Ishikawa (cell line): Measurements from ENCODE around the gene KHDC4.

ENCODE experiments used
- CEBPB ChIP-seq: IDR thresholded peaks from 2 replicates; pipeline ENCODE4 v1.6.1; 2012
- CREB1 ChIP-seq: IDR thresholded peaks from 2 replicates; pipeline ENCODE4 v1.6.1; 2012; ENCODE audit warnings: low read depth
- EGR1 ChIP-seq: IDR thresholded peaks from 2 replicates; pipeline ENCODE4 v1.6.1; 2012
- EP300 ChIP-seq: IDR thresholded peaks from 2 replicates; pipeline ENCODE4 v1.6.1; 2012; ENCODE audit warnings: borderline replicate concordance
- FOXM1 ChIP-seq: IDR thresholded peaks from 2 replicates; pipeline ENCODE4 v1.6.1; 2012; ENCODE audit warnings: low read depth, borderline replicate concordance
- NFIC ChIP-seq: IDR thresholded peaks from 2 replicates; pipeline ENCODE4 v1.6.1; 2012
- RAD21 ChIP-seq: IDR thresholded peaks from 2 replicates; pipeline ENCODE4 v1.6.1; 2012; ENCODE audit warnings: low read depth
- TAF1 ChIP-seq: IDR thresholded peaks from 2 replicates; pipeline ENCODE4 v1.6.1; 2012; ENCODE audit warnings: low read depth, mild to moderate bottlenecking
- TCF12 ChIP-seq: IDR thresholded peaks from 2 replicates; pipeline ENCODE4 v1.6.1; 2012; ENCODE audit warnings: low read depth
- TEAD4 ChIP-seq: IDR thresholded peaks from 2 replicates; pipeline ENCODE4 v1.6.1; 2012
- YY1 ChIP-seq: IDR thresholded peaks from 2 replicates; pipeline ENCODE4 v1.6.1; 2012; ENCODE audit warnings: low read depth
- ZBTB7A ChIP-seq: IDR thresholded peaks from 2 replicates; pipeline ENCODE4 v1.6.1; 2012; ENCODE audit warnings: low read depth
- TF ChIP-seq, protein P1 (sequence below): IDR thresholded peaks from 2 replicates; pipeline ENCODE4 v1.6.1; 2012
- TF ChIP-seq, protein P2 (sequence below): IDR thresholded peaks from 2 replicates; pipeline ENCODE4 v1.6.1; 2012
- TF ChIP-seq, protein P3 (sequence below): IDR thresholded peaks from 2 replicates; pipeline ENCODE4 v1.6.1; 2012; ENCODE audit warnings: low read depth, mild to moderate bottlenecking

KHDC4 gene

DNA sequence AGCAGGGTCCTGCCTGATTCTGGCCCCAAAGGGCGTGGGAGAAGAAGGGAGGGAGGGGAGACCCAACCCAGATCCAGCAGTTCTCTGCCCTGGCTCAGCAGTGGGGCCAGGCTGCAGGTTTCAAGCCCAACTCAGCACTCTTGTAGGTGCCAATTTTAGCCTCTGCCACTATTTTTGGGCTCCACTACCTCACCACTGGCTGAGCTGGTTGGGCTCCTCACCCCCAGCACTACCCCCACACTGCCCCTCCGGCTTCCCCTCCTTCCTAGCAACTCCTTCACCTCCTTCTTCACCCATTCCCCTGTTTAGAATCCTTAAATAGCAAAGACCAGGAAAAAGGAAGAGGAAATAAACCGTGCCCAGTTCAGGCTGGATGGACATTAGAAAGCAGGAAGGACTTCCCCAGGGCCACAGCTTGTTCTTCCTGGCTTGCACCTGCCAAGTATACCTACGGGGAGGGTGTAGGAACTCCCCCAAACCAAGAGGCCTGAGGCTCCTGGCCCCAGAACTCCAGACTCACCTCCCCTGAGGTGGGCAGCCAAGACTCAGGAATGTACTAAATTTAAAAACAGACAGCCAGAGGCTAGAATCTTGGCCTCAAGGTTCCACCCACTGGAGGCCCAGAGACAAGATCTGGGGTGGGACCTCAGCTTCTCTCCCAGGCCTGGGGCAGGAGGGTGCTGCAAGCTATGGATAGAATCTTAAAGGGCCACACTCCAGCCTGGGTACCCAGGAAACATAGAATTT is 45.6 kb upstream of the KHDC4 start:
- TF ChIP-seq TCF12 = no peak
- no peak for TF ChIP-seq CEBPB
- TF ChIP-seq NFIC = no peak
- no peak for TF ChIP-seq EGR1
- TF ChIP-seq, protein P1, sequence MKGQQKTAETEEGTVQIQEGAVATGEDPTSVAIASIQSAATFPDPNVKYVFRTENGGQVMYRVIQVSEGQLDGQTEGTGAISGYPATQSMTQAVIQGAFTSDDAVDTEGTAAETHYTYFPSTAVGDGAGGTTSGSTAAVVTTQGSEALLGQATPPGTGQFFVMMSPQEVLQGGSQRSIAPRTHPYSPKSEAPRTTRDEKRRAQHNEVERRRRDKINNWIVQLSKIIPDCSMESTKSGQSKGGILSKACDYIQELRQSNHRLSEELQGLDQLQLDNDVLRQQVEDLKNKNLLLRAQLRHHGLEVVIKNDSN = no peak
- TF ChIP-seq EP300 = no peak
- TF ChIP-seq, protein P2, sequence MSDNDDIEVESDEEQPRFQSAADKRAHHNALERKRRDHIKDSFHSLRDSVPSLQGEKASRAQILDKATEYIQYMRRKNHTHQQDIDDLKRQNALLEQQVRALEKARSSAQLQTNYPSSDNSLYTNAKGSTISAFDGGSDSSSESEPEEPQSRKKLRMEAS = no peak
- TF ChIP-seq, protein P3, sequence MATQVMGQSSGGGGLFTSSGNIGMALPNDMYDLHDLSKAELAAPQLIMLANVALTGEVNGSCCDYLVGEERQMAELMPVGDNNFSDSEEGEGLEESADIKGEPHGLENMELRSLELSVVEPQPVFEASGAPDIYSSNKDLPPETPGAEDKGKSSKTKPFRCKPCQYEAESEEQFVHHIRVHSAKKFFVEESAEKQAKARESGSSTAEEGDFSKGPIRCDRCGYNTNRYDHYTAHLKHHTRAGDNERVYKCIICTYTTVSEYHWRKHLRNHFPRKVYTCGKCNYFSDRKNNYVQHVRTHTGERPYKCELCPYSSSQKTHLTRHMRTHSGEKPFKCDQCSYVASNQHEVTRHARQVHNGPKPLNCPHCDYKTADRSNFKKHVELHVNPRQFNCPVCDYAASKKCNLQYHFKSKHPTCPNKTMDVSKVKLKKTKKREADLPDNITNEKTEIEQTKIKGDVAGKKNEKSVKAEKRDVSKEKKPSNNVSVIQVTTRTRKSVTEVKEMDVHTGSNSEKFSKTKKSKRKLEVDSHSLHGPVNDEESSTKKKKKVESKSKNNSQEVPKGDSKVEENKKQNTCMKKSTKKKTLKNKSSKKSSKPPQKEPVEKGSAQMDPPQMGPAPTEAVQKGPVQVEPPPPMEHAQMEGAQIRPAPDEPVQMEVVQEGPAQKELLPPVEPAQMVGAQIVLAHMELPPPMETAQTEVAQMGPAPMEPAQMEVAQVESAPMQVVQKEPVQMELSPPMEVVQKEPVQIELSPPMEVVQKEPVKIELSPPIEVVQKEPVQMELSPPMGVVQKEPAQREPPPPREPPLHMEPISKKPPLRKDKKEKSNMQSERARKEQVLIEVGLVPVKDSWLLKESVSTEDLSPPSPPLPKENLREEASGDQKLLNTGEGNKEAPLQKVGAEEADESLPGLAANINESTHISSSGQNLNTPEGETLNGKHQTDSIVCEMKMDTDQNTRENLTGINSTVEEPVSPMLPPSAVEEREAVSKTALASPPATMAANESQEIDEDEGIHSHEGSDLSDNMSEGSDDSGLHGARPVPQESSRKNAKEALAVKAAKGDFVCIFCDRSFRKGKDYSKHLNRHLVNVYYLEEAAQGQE = no peak
- TF ChIP-seq CREB1 = no peak
- no peak for TF ChIP-seq TAF1
- no peak for TF ChIP-seq FOXM1
- TF ChIP-seq YY1 = no peak
- TF ChIP-seq TEAD4 = no peak
- no peak for TF ChIP-seq ZBTB7A
- TF ChIP-seq RAD21 = no peak

DNA sequence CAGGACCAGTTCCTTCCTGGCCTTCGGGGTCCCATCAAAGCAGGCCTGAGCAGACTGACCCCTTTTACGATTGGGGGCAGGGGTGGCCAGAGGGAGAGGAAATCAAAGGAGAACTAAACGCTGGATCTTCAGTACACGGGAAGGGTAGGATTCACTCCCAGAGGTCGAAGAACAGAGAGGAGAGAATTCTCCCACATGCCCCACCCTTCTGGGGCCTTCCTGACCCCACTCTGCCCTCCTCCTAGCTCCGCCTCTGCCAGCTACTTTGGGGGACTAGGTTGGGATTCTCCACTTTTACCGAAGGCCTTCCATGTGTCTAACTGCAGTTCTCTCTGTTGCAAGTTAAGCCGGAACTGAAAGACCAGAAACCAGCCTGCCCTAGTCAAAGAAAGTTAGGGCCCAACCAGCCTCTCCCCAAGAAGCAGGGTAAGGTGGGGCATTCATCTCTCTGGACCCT is 44.8 kb upstream of the KHDC4 start:
- TF ChIP-seq EP300 = 0 out of 2 replicates have a peak, but pooled peaks have one; percentile 4
- TF ChIP-seq, protein P2 = no peak

DNA sequence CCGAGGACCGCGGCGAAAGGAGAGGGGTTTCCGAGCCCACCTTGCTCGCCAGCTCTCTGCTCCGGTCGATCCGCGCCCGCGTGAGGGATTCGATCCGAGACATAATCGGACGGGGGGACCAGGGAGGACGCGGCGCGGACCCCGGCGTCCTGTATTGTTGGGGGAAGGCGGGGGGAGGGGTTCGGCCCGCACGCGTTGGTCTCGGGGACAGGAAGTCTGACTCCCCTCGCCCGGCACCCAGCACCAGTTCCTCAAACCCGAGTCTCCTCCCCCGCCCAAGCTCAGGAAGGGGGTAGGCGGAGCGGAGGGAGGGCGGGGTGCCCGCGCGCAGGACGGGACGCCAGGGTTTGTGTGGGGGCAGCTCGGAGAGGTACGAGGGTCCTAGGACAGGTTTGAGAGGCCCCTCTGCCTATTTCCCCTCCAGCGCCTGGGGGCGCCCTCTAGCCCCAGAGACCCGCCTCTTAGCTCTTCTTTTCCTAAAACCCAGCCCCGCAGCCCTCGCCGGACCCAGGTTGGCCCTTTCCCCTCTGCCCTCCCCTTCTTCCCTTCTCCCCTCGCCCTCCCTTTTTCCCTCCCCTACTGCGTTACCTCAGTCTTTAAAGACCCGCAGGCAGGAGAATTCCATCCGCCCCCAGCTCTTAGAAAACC is 44.2 kb upstream of the KHDC4 start, which contains the start of gene ARHGEF2:
Gene ARHGEF2 (minus strand): TSS at position 223 of the 648 bp plus-strand sequence. CDS start 120 bp downstream, at position 103.
- TF ChIP-seq ZBTB7A (peak; percentile 80), EGR1 (0 out of 2 replicates have a peak, but pooled peaks have one; percentile 27), FOXM1 (no peak), RAD21 (no peak), NFIC (no peak), TCF12 (no peak), YY1 (no peak), EP300 (0 out of 2 replicates have a peak, but pooled peaks have one; percentile 10), CEBPB (no peak), CREB1 (no peak), TAF1 (peak; percentile 73), TEAD4 (no peak)
- TF ChIP-seq, protein P3 = no peak
- TF ChIP-seq, protein P2 = 0 out of 2 replicates have a peak, but pooled peaks have one; percentile 22
- TF ChIP-seq, protein P1 = no peak

DNA sequence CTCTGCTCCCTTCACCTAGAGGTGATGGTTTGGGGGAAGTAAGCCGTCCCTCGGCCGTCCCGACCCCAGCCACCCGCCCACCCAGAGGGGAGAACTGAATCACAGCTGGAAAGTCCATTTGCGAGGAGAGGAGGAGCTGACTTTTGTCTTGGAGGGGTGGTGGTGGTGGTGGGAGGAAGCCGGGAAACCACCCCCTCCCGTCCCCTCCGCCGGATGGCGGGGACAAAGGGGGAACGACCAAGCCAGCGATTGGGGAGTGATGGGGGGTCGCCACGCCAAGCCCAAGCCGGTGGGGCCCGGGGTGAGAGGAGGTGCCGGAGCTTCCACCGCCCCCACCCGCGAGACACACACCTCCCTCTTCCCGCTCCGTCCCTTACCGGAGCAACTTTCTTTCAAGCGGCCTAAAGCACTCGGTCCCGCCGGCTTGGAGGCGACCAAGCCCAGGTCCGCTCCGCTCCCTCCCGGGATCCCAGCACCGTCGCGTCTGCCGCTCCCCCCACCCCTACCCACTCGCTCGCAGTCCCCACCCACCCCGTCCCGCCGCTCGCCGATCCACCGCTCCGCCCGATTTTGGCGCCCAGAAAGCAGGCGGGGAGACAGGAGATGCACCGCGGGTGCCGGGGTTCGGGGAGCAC is 43.6 kb upstream of the KHDC4 start:
- TF ChIP-seq TEAD4 = no peak
- TF ChIP-seq ZBTB7A = peak; percentile 30
